ENCODE data around the gene VPS41. TPM values are rescaled to one million over a fixed set of nuclear protein-coding genes. Genes with fewer than 3 reads are reported as not detected.

Gene VPS41
- total RNA-seq, 6 experiments from 2014 or later = 21.6 to 43.5 (median 26.8) TPM

- intact Hi-C loops (cut with DNase I) = no loop called here
- H3K27me3 ChIP-seq = no peaks in the 10 kb centered on the region
- no peak overlapping the region for H3K27ac ChIP-seq
- DNase-seq = no peak
- no peak overlapping the region for H3K4me3 ChIP-seq
- no peaks in the 10 kb centered on the region for H3K4me1 ChIP-seq
- TF ChIP-seq POLR2A (IDR thresholded peaks at IDR 0.05) (no peak), CTCF (IDR thresholded peaks at IDR 0.05) (no peak)
- no peak for ATAC-seq
- 45% methylated on average over 1 of the region's 1 CpG for WGBS (ENCODE audit: insufficient coverage, low coverage, low lambda C conversion rate, missing lambda C conversion rate)
- no peaks in the 10 kb centered on the region for H3K9me3 ChIP-seq
- no peaks in the 10 kb centered on the region for H3K36me3 ChIP-seq
Measured at GRCh38 chr7:38681882-38682281, 227.1 kb downstream of the VPS41 start.

- DNase-seq (no peak), ATAC-seq (no peak)
- no peak for TF ChIP-seq POLR2A (IDR thresholded peaks at IDR 0.05)
- TF ChIP-seq CTCF (IDR thresholded peaks at IDR 0.05) = no peak
- Histone ChIP-seq H3K27ac (no peak overlapping the region), H3K27me3 (no peaks in the 10 kb centered on the region), H3K36me3 (no peaks in the 10 kb centered on the region), H3K4me3 (no peak overlapping the region), H3K4me1 (no peaks in the 10 kb centered on the region), H3K9me3 (no peaks in the 10 kb centered on the region)
- 34% methylated on average over 3 of the region's 3 CpGs for WGBS (ENCODE audit: insufficient coverage, low coverage, low lambda C conversion rate, missing lambda C conversion rate)
- intact Hi-C loops (cut with DNase I) = no loop called here
Measured at GRCh38 chr7:38679419-38679818, 229.6 kb downstream of the VPS41 start.

GRCh38 chr7:38678698-38679054 is 230.3 kb downstream of the VPS41 start:
- Histone ChIP-seq H3K4me3 (no peak overlapping the region), H3K4me1 (no peaks in the 10 kb centered on the region), H3K9me3 (no peaks in the 10 kb centered on the region), H3K27me3 (no peaks in the 10 kb centered on the region), H3K27ac (no peak overlapping the region), H3K36me3 (no peaks in the 10 kb centered on the region)
- WGBS (ENCODE audit: insufficient coverage, low coverage, low lambda C conversion rate, missing lambda C conversion rate) = no CpG with 5 or more reads among the region's 1 CpG
- no peak for ATAC-seq
- intact Hi-C loops (cut with DNase I) = no loop called here
- no peak for TF ChIP-seq CTCF (IDR thresholded peaks at IDR 0.05)
- TF ChIP-seq POLR2A (IDR thresholded peaks at IDR 0.05) = no peak
- no peak for DNase-seq

- no peaks in the 10 kb centered on the region for H3K9me3 ChIP-seq
- H3K27ac ChIP-seq = no peak overlapping the region
- H3K4me1 ChIP-seq = no peaks in the 10 kb centered on the region
- intact Hi-C loops (cut with DNase I) = no loop called here
- no peaks in the 10 kb centered on the region for H3K27me3 ChIP-seq
- DNase-seq (no peak), ATAC-seq (no peak)
- H3K36me3 ChIP-seq = no peaks in the 10 kb centered on the region
- no peak overlapping the region for H3K4me3 ChIP-seq
- 82% methylated on average over 2 of the region's 5 CpGs for WGBS (ENCODE audit: insufficient coverage, low coverage, low lambda C conversion rate, missing lambda C conversion rate)
- no peak for TF ChIP-seq POLR2A (IDR thresholded peaks at IDR 0.05)
Measured at GRCh38 chr7:38677981-38678697, 230.9 kb downstream of the VPS41 start.

- Histone ChIP-seq H3K27ac (no peak overlapping the region), H3K4me3 (no peak overlapping the region), H3K9me3 (no peaks in the 10 kb centered on the region), H3K27me3 (no peaks in the 10 kb centered on the region), H3K4me1 (no peaks in the 10 kb centered on the region), H3K36me3 (no peaks in the 10 kb centered on the region)
- no peak for TF ChIP-seq POLR2A (IDR thresholded peaks at IDR 0.05)
- DNase-seq = no peak
- ATAC-seq = no peak
- 43% methylated on average over 8 of the region's 8 CpGs for WGBS (ENCODE audit: insufficient coverage, low coverage, low lambda C conversion rate, missing lambda C conversion rate)
- intact Hi-C loops (cut with DNase I) = no loop called here
Measured at GRCh38 chr7:38675494-38676106, 233.4 kb downstream of the VPS41 start.
